Hippocampal formation (tissue), 2 donors: ENCODE results near the gene STS.

ENCODE experiments used
- DNase-seq, 2 donors: peaks; one replicate each; lab custom pipeline; 2025; lab: John Stamatoyannopoulos, UW

The STS gene

DNA sequence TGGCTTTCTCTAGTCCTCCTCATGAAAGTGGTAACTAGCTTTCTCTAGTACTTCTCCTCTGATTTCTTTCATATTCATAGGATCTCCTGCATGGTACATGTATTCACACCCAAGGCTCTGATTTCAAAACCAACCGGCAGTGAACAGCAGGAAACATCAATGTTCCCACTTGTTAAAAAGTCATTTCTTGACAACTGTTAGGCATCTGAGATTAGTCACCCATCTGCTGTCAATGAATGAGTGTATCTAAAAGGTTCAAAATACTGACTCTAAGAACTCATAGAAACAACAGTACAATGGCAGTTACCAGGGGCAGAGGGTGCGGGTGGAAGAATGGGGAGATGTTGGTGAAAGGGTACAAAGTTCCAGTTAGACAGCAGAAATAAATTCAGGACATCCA, 31.9 kb downstream of the STS start:
- DNase-seq: no peak

- no peak for DNase-seq
Measured at GRCh38 chrX:7184816-7185215, 37.3 kb downstream of the STS start.

DNA sequence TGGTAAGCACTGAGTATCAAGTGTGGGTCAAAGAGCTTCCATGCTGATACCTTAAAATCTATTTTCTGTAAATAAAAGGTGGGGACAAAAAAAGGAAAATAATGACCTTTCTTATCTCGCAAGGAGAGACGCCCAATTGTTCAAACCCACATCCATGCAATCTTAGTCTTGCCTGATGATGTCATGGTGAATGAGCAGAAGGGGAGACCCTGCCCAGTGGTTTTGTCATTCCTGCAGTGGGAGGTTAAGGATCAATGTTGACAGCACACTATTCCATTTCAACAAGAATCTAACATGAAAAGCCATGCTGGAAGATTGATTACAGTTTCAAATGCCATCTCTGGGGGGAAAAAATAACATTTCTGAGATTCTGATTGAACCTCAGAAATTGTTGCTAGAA, 41.2 kb downstream of the STS start:
- no peak for DNase-seq

GRCh38 chrX:7190157-7190556, 42.6 kb downstream of the STS start:
- no peak for DNase-seq

DNA sequence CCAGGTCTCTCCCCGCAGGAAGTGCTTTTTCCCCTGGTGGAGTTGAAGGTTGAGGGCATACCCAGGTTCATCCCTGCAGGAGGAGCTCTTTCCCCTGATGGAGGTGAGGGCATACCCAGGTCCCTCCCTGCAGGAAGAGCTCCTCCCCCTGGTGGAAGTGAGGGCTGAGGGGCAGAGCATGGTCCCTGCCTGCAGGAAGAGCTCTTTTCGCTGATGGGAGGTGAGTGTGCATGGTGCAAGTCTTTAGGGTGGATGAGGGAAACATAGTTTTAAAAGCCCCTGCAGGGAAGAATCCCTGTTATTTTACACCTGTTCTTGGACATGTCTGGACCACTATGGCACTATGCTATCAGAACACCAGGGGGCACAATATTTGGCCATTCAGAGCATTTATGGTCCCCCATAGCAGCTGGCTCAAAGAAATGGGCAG, 44.2 kb downstream of the STS start:
- no peak for DNase-seq

GRCh38 chrX:7192871-7193270, 45.4 kb downstream of the STS start:
- no peak for DNase-seq

DNA sequence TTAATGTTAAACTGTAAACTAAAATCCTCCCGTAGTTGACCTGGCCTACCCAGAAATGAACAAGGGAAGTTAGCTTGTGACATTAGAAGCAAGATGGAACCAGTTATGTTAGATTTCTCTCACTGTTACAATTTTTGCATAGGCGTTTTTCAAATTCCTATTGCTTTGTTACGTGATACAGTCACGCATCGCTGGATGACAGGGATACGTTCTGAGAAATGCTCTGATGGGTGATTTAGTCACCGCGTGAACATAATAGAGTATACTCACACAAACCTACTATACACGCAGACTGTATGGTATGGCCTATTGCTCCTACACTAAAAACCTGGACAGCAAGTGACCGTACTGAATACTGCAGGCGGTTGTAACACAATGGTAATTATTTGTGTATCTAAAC, 47.1 kb downstream of the STS start:
- DNase-seq: no peak
